Thyroid gland (tissue), 4 donors: ENCODE results near the gene MTG1. TPM values are rescaled to one million over a fixed set of nuclear protein-coding genes. Genes with fewer than 3 reads are reported as not detected.

Source experiments
- DNase-seq, 2 donors: peaks; one replicate each; pipeline ENCODE4 v3.0.0-alpha.2; 2019
- H3K27ac ChIP-seq, 3 donors: fragments of 200-600 bp; sonication (generic); 1 replicate in 2 of 3; 2 replicates in 1 of 3; pipeline ENCODE4 v1.5.1; 2016 to 2019; ENCODE audit warnings: mild to moderate bottlenecking in 1 of 3, moderate library complexity in 1 of 3
- H3K27me3 ChIP-seq: fragments of 200-600 bp; sonication (generic); one replicate; pipeline ENCODE4 v1.5.1; 2019
- H3K36me3 ChIP-seq, 2 donors: fragments of 200-600 bp; sonication (generic); one replicate each; pipeline ENCODE4 v1.5.1; 2016 to 2019
- H3K4me1 ChIP-seq, 2 donors: fragments of 200-600 bp; sonication (generic); one replicate each; pipeline ENCODE4 v1.5.1; 2017 to 2019
- H3K4me3 ChIP-seq, 3 donors: fragments of 200-600 bp; sonication (generic); replicated peaks in 1 of 3; 1 replicate in 2 of 3; 2 replicates in 1 of 3; pipeline ENCODE4 v1.5.1; 2016; ENCODE audit warnings: mild to moderate bottlenecking in 1 of 3
- H3K9me3 ChIP-seq: fragments of 200-600 bp; sonication (generic); one replicate; pipeline ENCODE4 v1.5.1; 2017
- POLR2A ChIP-seq, 2 donors: fragments of 450-650 bp; IDR thresholded peaks; one replicate each; pipeline ENCODE4 v1.6.1; 2017; ENCODE audit warnings: antibody characterized with exemption in 2 of 2, mild to moderate bottlenecking in 2 of 2, moderate library complexity in 1 of 2
- WGBS, 2 donors: methylation state at CpG; one replicate each; pipeline ENCODE4 v1.1.5; 2017; 5-methylcytosine and 5-hydroxymethylcytosine counted together
- intact Hi-C: fragments of 100-400 bp; cut with DNase I; formaldehyde crosslinking; loops from one replicate; pipeline ENCODE4 v1.15.1; 2023
- total RNA-seq, 4 donors: library from RNA; depleted of rRNA; stranded (reverse); fragments of >200 nt; gene quantifications; one replicate each; pipeline ENCODE4 v1.2.3, GENCODE V29; 2016
- TF ChIP-seq, protein P1 (sequence below), 6 experiments: fragments of 200-600 bp in 3 of 6; fragments of 450-650 bp in 3 of 6; sonication (generic) in 3 of 6; IDR thresholded peaks; one replicate each; pipeline ENCODE4 v1.5.1; 2016 to 2019; ENCODE audit warnings: antibody characterized with exemption in 6 of 6, mild to moderate bottlenecking in 2 of 6, inconsistent platforms in 1 of 6, moderate library complexity in 1 of 6

Gene MTG1
- total RNA-seq, 4 donors from 2014 or later = 23.8 to 40.8 (median 35.0) TPM

DNA sequence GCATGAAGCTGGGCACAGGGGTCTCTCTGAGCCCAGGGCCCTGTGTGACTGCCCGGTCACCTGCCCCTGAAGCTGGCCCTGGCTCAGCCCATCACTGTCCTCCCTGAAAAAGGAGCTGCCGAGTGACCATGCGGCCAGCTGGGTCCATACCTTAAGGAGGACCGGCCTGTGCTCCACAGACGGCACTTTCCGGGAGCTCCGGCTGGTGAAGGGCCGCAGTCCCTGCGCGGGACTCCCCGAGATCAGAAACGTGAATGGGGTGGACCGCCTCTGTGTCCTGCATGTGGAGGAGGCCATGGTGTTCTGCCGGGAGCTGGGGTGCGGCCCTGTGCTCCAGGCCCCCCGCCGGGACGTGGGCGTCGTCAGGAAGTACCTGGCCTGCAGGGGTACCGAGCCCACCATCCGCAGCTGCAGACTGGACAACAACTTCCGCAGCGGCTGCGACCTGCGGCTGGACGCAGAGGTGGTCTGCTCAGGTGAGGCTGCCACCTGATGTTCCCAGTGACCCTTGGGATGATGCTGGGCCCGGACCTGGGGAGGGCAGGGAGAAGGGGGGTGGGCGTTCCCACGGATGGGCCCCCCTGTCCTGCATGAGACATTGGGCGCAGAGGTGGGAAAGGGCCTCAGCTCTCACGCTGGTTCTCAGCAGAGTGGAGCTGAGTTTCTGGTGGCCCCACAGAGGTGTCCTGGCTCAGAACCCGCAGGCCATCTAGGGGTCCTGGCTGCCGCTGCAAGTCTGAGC, 63.3 kb downstream of the MTG1 start:
- H3K36me3 ChIP-seq = no peaks in the 10 kb centered on the region
- no peak for DNase-seq
- H3K4me1 ChIP-seq = no peaks in the 10 kb centered on the region
- H3K27ac ChIP-seq = no peak overlapping the region
- 91 to 95% methylated on average over 7 to 17 of the region's 34 CpGs for WGBS, 2 donors
- intact Hi-C loops = no loop called here
- no peaks in the 10 kb centered on the region for H3K9me3 ChIP-seq
- TF ChIP-seq, protein P1, sequence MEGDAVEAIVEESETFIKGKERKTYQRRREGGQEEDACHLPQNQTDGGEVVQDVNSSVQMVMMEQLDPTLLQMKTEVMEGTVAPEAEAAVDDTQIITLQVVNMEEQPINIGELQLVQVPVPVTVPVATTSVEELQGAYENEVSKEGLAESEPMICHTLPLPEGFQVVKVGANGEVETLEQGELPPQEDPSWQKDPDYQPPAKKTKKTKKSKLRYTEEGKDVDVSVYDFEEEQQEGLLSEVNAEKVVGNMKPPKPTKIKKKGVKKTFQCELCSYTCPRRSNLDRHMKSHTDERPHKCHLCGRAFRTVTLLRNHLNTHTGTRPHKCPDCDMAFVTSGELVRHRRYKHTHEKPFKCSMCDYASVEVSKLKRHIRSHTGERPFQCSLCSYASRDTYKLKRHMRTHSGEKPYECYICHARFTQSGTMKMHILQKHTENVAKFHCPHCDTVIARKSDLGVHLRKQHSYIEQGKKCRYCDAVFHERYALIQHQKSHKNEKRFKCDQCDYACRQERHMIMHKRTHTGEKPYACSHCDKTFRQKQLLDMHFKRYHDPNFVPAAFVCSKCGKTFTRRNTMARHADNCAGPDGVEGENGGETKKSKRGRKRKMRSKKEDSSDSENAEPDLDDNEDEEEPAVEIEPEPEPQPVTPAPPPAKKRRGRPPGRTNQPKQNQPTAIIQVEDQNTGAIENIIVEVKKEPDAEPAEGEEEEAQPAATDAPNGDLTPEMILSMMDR (IDR thresholded peaks at IDR 0.05) = no peak
- TF ChIP-seq POLR2A (IDR thresholded peaks at IDR 0.05) = no peak
- no peak overlapping the region for H3K4me3 ChIP-seq
- no peaks in the 10 kb centered on the region for H3K27me3 ChIP-seq

DNA sequence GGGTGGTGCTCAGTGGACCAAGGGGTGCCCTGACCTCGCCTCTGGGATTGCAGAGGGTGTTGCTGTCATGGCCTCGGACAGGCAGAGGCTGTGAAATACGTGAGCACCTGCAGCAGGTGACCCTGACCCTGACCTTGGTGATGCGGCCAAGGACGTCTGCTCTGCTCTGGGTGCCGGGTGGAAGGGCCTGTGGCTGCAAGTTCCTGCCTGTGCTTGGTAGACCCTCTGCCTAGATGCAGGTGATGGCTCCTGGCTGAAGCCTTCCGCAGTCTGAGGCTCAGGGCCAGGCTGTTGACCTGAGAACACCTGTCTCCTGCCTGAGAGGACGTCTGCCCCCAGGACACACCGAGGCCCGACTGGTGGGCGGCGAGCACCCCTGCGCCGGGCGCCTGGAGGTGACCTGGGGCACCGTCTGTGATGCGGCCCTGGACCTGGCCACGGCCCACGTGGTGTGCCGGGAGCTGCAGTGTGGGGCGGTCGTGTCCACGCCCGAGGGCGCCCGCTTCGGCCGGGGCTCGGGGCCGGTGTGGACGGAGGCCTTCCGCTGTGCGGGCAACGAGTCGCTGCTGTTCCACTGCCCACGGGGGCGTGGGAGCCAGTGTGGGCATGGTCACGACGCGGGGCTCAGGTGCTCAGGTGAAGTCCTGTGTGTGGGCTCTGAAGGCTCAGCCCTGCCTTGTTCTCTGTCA, 64.2 kb downstream of the MTG1 start:
- H3K4me1 ChIP-seq = no peaks in the 10 kb centered on the region
- intact Hi-C loops = no loop called here
- H3K4me3 ChIP-seq = no peak overlapping the region
- DNase-seq = no peak
- H3K36me3 ChIP-seq = no peaks in the 10 kb centered on the region
- 83 to 95% methylated on average over 1 to 38 of the region's 40 CpGs for WGBS, 2 donors
- H3K9me3 ChIP-seq = no peaks in the 10 kb centered on the region
- H3K27ac ChIP-seq = no peak overlapping the region
- H3K27me3 ChIP-seq = no peaks in the 10 kb centered on the region
- no peak for TF ChIP-seq POLR2A (IDR thresholded peaks at IDR 0.05)
- TF ChIP-seq, protein P1 (IDR thresholded peaks at IDR 0.05) = no peak

DNA sequence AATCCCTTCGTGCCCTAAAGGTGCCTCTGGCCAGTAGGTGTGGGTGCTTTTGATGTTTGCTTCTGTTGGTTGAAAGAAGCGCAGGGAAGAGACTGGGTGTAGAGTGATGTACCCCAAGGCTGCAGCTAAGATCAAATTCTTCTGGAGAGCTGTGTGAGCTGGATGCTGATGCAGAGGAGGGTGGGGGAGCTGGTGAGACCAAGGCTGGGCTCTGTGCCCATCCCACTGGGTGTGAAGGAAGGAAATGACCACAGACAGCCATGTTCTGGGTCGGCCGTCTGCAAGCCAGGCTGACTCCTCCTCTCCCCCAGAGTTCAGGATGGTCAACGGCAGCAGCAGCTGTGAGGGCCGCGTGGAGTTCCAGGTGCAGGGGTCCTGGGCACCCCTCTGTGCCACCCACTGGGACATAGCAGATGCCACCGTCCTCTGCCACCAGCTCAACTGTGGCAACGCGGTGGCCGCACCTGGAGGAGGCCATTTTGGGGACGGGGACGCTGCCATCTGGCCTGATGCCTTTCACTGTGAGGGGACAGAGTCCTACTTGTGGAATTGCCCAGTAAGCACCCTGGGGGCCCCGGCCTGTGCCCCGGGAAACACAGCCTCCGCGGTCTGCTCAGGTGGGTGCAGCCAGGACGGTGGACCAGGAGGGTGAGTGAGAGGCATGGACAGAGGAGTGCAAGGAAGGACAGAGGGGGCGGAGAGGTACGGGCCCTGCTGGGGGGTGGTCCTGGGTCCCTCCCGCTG, 64.9 kb downstream of the MTG1 start:
- Histone ChIP-seq H3K4me3 (no peak overlapping the region), H3K4me1 (no peaks in the 10 kb centered on the region), H3K27ac (no peak overlapping the region), H3K27me3 (no peaks in the 10 kb centered on the region), H3K9me3 (no peaks in the 10 kb centered on the region), H3K36me3 (no peaks in the 10 kb centered on the region)
- 88% methylated on average over 8 to 13 of the region's 21 CpGs for WGBS, 2 donors
- intact Hi-C loops = no loop called here
- no peak for TF ChIP-seq POLR2A (IDR thresholded peaks at IDR 0.05)
- TF ChIP-seq, protein P1 (IDR thresholded peaks at IDR 0.05) = no peak
- DNase-seq = no peak

DNA sequence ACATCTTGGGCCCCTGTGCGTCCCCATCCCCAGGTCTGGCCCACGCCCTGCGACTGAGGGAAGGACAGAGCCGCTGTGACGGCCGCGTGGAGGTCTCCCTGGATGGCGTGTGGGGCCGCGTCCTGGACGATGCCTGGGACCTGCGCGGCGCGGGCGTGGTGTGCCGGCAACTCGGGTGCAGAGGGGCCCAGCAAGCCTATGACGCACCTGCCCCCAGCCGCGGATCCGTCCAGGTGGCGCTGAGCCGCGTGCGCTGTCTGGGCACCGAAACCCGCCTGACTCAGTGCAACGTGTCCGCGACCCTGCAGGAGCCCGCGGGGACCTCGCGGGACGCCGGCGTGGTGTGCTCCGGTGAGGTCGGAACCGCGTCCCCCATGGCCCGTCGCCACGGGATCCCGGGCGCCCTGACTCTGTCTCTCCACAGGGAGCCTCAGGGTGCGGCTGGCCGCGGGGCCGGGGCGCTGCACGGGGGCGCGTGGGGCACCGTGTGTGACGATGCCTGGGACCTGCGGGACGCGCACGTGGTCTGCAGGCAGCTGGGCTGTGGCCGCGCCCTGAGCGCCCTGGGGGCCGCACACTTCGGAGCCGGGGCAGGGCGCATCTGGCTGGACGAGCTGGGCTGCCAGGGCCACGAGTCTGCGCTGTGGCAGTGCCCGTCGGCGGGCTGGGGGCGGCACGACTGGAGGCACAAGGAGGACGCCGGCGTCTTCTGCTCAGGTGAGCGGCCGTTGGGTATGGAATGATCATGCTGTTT, 65.7 kb downstream of the MTG1 start:
- Histone ChIP-seq H3K27me3 (no peaks in the 10 kb centered on the region), H3K9me3 (no peaks in the 10 kb centered on the region), H3K36me3 (no peaks in the 10 kb centered on the region), H3K4me3 (no peak overlapping the region), H3K27ac (no peak overlapping the region), H3K4me1 (no peaks in the 10 kb centered on the region)
- intact Hi-C loops = no loop called here
- 86 to 87% methylated on average over 8 to 17 of the region's 81 CpGs for WGBS, 2 donors
- TF ChIP-seq, protein P1 (IDR thresholded peaks at IDR 0.05) = no peak
- TF ChIP-seq POLR2A (IDR thresholded peaks at IDR 0.05) = no peak
- DNase-seq = no peak
